Measurements from ENCODE around the gene CSRNP2.

DNA sequence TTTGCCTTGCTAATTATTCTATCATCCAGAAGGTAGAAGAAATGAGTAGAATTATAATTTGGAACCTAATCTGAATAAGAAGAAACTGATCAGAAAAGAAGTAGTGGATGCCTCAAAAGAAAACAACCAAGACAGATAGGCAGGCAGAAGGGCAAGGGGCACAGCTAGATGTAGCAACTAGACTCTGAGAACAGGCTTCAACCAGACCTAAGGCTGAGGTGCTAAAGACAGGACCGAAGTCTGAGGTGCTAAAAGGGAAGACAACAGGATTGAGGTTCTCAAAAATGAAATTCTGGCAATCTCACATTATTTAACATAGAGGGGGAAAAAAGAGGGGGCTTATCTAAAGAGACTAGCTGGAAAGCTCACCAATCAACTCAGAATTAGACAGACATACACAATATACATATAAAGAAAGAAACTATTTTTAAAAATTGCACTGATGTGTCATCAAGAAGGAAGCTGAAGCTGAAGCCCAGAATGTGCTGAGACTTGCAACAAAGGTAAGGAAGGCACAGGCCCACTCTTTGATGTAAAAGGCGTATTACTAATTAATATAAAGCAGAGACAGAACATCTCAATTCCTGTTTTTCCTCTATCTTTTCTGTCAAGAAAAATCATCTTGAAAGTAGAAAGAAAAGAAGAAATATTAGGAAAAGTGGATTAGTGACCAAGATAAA, 43.8 kb upstream of the CSRNP2 start:
- TF ChIP-seq, protein P1, sequence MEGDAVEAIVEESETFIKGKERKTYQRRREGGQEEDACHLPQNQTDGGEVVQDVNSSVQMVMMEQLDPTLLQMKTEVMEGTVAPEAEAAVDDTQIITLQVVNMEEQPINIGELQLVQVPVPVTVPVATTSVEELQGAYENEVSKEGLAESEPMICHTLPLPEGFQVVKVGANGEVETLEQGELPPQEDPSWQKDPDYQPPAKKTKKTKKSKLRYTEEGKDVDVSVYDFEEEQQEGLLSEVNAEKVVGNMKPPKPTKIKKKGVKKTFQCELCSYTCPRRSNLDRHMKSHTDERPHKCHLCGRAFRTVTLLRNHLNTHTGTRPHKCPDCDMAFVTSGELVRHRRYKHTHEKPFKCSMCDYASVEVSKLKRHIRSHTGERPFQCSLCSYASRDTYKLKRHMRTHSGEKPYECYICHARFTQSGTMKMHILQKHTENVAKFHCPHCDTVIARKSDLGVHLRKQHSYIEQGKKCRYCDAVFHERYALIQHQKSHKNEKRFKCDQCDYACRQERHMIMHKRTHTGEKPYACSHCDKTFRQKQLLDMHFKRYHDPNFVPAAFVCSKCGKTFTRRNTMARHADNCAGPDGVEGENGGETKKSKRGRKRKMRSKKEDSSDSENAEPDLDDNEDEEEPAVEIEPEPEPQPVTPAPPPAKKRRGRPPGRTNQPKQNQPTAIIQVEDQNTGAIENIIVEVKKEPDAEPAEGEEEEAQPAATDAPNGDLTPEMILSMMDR (IDR thresholded peaks at IDR 0.05 in 4 of 5, conservative IDR thresholded peaks at IDR 0.05 in 1 of 5), result no peak
- no peak for TF ChIP-seq POLR2A (IDR thresholded peaks at IDR 0.05)
